ENCODE results near the gene LTBP2. TPM values are rescaled to one million over a fixed set of nuclear protein-coding genes. Genes with fewer than 3 reads are reported as not detected.

Gene LTBP2
- total RNA-seq, 3 donors from 2014 or later (not counting 1 experiment from before 2014, with no cell fraction given) = 2.1 to 3.7 (median 3.0) TPM

DNA sequence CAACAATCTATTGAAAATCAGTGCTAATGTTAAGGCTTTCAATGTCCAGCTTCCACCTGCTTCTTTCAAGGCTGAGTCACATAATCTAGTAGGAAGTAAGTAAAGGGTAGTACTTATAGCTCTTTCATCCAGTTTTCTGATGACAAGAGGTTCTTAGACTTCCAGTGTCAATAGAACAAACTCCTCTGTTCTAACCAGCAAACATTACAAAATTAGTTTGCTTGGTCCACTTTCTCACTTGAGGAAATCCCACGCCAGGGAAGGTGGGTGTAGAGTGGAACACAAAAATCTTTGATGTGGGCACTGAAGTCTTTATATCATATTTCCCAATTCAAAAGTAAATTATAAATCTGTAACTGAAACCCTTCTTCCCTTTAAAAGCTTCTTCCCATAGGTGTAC, 121.6 kb downstream of the LTBP2 start:
- Histone ChIP-seq H3K4me1 (ENCODE audit: control insufficient read depth, insufficient read depth, low read length) (peaks cover 18% of the 10 kb centered on the region), H3K9me3 (ENCODE audit: control insufficient read depth, insufficient read depth, low read length) (no peaks in the 10 kb centered on the region), H3K27ac (ENCODE audit: low read length) (no peak overlapping the region), H3K27me3 (ENCODE audit: control insufficient read depth, insufficient read depth, low read length) (no peaks in the 10 kb centered on the region), H3K4me3 (ENCODE audit: low read length) (no peak overlapping the region), H3K36me3 (ENCODE audit: control insufficient read depth, insufficient read depth, low read length) (no peaks in the 10 kb centered on the region)
- no CpG with 5 or more reads among the region's 1 CpG for WGBS (ENCODE audit: insufficient coverage)
- no peak for TF ChIP-seq CTCF (IDR thresholded peaks at IDR 0.05)
- intact Hi-C loops (cut with micrococcal nuclease) = loop anchor here (10.0 kb wide), 1 partner anchor 274 kb away; the partner anchor contains the start of gene YLPM1
- no peak for DNase-seq
- Mint-ChIP-seq H3K27me3 (ENCODE audit: low read depth in 2 of 2) (no peaks in the 10 kb centered on the region), H3K4me3 (no peak overlapping the region), H3K9me3 (no peaks in the 10 kb centered on the region), H3K4me1 (peaks cover 14 to 16% of the 10 kb centered on the region in 2 donors), H3K36me3 (no peaks in the 10 kb centered on the region), H3K27ac (no peak overlapping the region)
- ATAC-seq = no peak

DNA sequence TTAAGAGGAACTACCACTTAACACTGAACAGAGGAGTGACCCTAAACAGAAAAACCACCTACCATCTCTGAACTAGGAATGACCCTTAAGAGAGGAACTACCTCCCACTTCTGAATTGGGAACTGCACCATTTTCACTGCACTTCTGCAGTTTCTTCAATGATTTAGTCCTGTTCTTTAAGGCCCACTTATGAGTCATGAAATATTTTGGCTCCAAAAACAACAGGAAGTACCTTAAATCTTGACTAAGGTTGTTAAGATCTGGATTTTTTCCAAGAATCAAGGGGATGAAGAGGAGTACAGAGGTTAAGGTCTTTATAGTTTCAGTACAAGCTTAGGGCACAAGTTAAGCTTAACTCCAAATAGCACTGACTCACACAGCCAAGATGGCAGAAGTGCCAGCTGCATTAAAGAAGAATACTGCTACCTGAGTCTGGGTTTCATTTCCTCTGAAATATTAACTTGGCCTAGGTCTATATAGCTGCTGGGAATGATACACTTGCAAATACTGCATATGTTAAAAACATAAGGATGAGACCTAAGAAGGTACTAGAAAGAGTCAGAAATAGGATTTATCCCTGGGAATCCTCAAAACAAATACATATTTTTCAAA, 123.1 kb downstream of the LTBP2 start:
- Mint-ChIP-seq H3K27me3 (ENCODE audit: low read depth in 2 of 2) (no peaks in the 10 kb centered on the region), H3K4me1 (peaks cover 0 to 6% of the 10 kb centered on the region in 2 donors), H3K9me3 (no peaks in the 10 kb centered on the region), H3K36me3 (no peaks in the 10 kb centered on the region), H3K27ac (no peak overlapping the region), H3K4me3 (no peak overlapping the region)
- no peaks in the 10 kb centered on the region for H3K9me3 ChIP-seq (ENCODE audit: control insufficient read depth, insufficient read depth, low read length)
- H3K4me1 ChIP-seq (ENCODE audit: control insufficient read depth, insufficient read depth, low read length) = peaks cover 9% of the 10 kb centered on the region
- peaks cover 5% of the 10 kb centered on the region for H3K36me3 ChIP-seq (ENCODE audit: control insufficient read depth, insufficient read depth, low read length)
- no peak for TF ChIP-seq CTCF (IDR thresholded peaks at IDR 0.05)
- ATAC-seq (no peak), DNase-seq (no peak)
- no peak overlapping the region for H3K27ac ChIP-seq (ENCODE audit: low read length)
- no peak overlapping the region for H3K4me3 ChIP-seq (ENCODE audit: low read length)
- intact Hi-C loops (cut with micrococcal nuclease) = no loop called here
- H3K27me3 ChIP-seq (ENCODE audit: control insufficient read depth, insufficient read depth, low read length) = no peaks in the 10 kb centered on the region

DNA sequence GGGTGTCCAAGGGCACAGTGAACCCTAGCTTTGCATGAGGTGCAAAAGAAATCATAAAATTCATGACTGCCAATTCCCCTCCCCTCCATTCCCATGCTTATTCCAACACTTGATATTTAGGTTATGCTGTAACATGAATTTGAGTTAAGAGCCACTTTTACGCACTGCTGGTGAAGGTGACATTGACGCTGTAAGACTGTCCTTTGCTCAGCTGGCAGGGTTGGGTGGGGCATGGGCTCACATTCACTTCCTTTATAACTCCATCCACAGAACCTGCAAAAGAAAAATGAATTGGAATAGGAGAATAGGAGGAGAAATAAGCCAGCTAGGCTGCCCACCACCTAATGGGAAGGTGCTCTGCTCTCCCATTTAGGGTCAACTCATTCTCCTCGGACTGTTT, 125.9 kb downstream of the LTBP2 start:
- Mint-ChIP-seq H3K27ac (no peak overlapping the region), H3K4me3 (no peak overlapping the region), H3K36me3 (peaks cover 6% of the 10 kb centered on the region), H3K4me1 (no peaks in the 10 kb centered on the region), H3K9me3 (no peaks in the 10 kb centered on the region), H3K27me3 (ENCODE audit: low read depth in 2 of 2) (no peaks in the 10 kb centered on the region)
- no peak for TF ChIP-seq CTCF (IDR thresholded peaks at IDR 0.05)
- Histone ChIP-seq H3K4me3 (ENCODE audit: low read length) (no peak overlapping the region), H3K27ac (ENCODE audit: low read length) (no peak overlapping the region), H3K4me1 (ENCODE audit: control insufficient read depth, insufficient read depth, low read length) (no peaks in the 10 kb centered on the region), H3K27me3 (ENCODE audit: control insufficient read depth, insufficient read depth, low read length) (no peaks in the 10 kb centered on the region), H3K9me3 (ENCODE audit: control insufficient read depth, insufficient read depth, low read length) (no peaks in the 10 kb centered on the region), H3K36me3 (ENCODE audit: control insufficient read depth, insufficient read depth, low read length) (peaks cover 23% of the 10 kb centered on the region)
- no peak for ATAC-seq
- 92% methylated on average over 1 of the region's 3 CpGs for WGBS (ENCODE audit: insufficient coverage)
- intact Hi-C loops (cut with micrococcal nuclease) = no loop called here
- DNase-seq = no peak

GRCh38 chr14:74483321-74483720, 128.7 kb downstream of the LTBP2 start:
- Histone ChIP-seq H3K9me3 (ENCODE audit: control insufficient read depth, insufficient read depth, low read length) (no peaks in the 10 kb centered on the region), H3K4me1 (ENCODE audit: control insufficient read depth, insufficient read depth, low read length) (no peaks in the 10 kb centered on the region), H3K27me3 (ENCODE audit: control insufficient read depth, insufficient read depth, low read length) (no peaks in the 10 kb centered on the region), H3K4me3 (ENCODE audit: low read length) (no peak overlapping the region), H3K27ac (ENCODE audit: low read length) (no peak overlapping the region), H3K36me3 (ENCODE audit: control insufficient read depth, insufficient read depth, low read length) (peaks cover 45% of the 10 kb centered on the region)
- no peaks in the 10 kb centered on the region for H3K9me3 Mint-ChIP-seq
- H3K27ac Mint-ChIP-seq = no peak overlapping the region
- DNase-seq = no peak
- H3K4me3 Mint-ChIP-seq = no peak overlapping the region
- intact Hi-C loops (cut with micrococcal nuclease) = no loop called here
- TF ChIP-seq CTCF (IDR thresholded peaks at IDR 0.05) = no peak
- ATAC-seq = no peak
- no peaks in the 10 kb centered on the region for H3K4me1 Mint-ChIP-seq
- no peaks in the 10 kb centered on the region for H3K27me3 Mint-ChIP-seq (ENCODE audit: low read depth in 2 of 2)
- peaks cover 6% of the 10 kb centered on the region for H3K36me3 Mint-ChIP-seq
